ENCODE measurements around the gene IGSF9.

The IGSF9 gene

DNA sequence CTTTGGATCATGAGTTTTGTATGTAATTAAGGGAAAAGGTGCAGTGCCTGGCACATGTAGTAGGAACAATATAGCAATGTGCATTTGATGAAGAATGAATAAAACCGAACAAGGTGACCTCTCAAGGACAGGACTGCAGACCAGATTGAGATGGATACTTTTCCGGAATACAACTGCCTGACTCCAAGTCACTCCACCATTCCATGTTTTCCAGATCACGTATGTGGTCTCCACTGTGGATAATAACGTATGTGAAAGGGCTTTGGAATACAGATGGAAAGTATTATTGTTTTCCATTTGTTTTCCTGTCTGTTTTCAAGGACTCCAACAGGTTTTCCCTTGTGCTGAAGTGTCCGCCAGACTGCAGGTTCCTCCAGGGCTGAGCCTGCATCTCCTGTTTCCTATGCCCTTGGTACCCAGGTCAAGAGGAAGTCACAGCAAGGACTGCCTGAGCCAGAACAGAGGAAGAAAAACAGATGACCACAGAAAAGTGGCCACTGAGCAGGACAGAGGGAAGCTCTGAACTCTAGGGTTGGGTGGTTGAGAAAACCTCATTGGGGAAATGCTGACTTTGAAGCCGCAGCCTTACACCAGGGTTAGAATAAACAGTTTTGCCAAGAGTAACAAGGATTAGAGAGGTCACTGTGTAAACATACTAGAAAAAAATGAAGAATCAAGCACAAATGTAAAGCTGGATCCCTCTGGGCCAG, 49.4 kb downstream of the IGSF9 start:
- no peak for ATAC-seq

DNA sequence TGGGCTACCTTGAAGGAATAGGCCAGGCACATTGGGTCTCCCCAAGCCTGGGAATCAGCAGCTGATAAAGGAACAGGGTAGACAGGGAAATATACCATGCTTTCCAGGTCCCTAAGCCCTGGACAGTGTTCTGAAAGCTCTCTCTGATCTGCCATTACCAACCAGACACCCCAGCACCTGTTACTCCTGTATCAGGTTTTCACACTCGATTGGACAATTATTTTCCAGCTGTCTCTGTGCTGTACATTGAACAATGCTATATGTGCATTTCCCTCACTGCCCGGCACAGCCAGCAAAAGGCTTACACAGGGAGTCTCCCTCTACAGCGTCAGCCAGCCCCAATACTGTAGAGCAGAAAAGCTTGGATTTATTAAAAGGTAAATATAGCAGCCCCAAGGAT, 50.1 kb downstream of the IGSF9 start:
- no peak for ATAC-seq

DNA sequence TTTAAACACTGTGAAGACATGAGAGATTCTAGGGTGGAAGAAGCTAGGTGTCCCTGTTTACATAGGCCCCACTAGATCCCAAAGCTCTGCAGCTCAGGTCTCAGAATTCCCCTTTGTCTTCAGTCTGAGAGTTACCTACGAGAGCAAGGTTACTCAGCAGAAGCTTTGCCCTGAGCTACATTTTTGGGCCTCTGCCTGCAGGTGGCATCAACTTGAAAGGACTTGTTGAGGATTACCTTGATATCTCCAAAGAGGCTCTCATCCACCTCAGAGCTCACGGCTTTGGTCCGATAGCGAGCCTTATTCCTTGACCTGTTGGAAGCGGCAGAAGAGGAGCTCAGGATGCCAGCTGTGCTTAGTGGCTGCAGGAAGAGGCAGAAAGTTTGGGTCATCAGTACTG, 52.5 kb downstream of the IGSF9 start:
- ATAC-seq = no peak

DNA sequence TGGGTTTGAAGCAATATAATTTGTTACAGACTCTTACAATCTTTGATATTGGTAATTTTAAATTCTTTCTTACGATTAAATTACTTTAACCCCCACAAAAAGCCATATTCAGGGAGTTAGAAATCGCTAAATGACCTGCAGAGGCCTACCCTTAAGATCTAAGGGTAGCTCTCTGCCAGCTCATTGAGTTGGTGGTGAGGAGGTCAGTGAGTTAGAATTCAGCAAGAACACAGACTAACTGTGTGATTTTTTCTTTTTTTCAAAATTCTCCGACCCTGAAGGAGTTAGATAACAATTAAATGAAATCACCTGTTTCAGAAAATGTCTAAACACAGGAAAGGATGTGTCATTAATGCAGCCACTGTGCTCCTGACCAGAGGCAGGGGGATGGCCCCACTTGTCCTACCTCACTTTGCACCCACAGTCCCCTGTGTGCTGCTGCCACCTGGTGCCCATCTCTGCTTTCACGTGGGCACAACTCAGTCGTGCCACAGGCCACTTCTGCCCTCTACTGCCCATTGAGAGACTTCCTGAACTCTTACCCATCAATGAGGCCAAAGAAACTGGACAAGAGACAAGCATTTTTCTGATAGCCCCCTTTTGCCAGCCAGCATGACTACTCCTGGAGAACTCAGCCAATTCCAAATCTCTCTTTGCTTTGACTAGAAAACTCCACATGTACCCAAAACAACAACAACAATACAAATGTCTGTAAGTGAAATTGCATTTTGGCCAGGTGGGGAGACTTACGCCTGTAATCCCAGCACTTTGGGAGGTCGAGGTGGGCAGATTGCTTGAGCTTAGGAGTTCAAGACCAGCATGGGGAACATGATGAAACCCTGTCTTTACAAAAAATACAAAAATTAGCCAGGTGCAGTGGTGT, 53.9 kb downstream of the IGSF9 start:
- ATAC-seq = peak; percentile 84 to 86

DNA sequence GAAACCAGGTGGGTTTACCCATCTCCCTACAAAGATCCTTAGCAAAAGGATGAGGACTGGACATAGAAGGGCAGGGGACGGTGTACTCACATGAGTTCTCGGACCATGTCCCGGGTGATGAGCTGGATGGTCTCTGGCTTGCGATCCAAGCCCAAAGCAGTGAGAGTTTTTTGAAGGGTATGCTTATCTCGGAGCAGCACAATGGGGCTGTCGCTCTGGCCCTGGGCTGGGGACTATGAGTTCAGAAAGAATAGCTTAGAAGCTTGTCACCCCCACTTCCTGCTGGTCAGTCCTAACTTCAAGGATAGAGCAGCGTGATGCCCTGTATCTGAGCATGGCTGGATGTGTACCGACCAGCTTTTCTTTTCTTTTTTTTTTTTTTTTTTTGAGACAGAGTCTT, 55.0 kb downstream of the IGSF9 start:
- no peak for ATAC-seq

DNA sequence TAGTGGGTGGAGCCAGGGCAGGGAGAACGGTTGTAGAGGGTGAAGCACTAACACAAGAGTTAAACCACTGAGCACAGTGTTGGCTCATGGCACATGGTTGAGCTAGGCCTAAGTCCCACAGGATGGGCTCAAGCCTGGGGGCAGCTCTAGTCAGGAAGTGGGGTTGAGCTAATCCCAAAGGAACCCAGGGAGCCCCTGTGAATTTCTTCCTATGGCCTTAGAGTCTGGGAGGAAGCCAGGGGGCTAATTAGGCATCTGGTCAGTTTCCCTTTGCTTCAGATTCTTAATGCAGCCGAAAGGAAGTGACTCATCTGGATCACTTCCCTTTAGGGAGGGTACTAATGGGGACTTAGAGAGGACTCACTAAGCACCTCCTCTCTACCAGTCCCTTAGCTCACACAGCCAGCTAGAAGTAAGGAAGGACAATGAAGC, 55.6 kb downstream of the IGSF9 start:
- ATAC-seq = peak; percentile 61 to 73

DNA sequence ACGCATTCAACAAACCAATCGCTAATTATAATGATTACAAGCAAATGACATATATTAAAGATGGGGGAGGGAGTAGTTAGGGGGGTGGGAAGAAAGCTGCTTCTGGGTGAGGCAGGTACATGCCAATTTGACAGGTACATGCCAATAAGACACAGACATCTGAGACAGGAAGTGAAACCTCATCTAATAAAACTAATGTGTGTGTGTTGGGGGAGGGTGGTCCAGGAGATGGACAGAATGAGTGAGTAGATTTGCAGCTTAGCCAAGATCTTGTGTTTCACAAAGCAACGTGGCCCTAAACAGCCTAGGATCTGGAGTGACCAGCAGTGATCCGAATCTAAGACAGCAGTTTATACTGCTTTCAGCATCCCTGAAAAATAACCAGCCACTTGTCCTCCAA, 56.2 kb downstream of the IGSF9 start:
- no peak for ATAC-seq

DNA sequence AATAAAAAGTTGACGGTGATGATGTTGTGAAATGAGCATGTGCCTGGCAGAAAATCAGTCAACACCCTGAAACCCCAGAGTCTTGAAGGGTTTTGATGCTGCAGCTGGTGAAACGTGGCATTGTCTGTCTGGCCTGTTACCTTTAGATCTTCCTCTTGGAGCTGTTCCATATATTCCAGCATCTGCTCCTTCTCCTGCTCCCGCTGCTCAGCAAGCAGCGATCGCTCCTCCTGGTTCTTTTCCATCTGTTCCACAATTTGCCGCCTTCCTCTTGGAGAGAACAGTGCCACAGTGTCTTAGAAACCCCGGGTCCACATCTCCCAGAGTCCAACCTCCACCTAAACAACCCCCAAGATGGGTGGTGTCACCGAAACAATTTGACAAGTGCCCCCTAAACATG, 61.1 kb downstream of the IGSF9 start:
- no peak for ATAC-seq

DNA sequence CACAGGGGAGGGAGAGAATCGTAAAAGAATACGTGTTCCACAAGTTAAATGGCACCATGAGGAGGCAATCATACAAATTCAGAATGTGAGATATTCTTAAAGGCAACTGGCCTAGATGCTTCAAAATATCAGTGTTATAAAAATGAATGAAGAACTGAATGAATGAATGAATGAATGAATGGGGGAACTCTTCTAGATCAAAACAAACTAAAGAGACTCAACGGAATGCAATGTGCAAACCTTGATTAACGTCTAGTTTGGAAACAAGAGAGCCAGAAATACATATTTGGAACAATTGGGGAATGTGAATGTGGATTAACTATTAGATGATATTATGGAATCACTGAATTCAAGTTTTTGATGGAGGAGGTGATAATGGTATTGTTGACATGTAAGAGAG, 62.3 kb downstream of the IGSF9 start:
- ATAC-seq = no peak

DNA sequence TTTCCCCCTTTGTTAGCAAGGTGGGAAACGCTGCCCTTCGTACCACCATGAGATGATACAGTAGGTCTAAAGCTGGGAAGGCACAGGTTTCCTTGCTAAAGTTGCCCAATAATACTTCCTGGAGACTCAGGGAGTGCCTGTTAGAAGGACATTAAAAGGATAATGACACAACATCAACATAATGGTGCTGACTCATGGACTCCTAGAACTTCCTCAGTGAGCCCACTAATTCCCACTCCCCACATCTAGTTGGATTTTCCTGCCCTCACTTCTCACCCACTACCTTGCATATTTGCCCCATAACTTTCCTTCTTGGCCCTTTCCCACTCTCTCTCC, 62.9 kb downstream of the IGSF9 start:
- no peak for ATAC-seq

DNA sequence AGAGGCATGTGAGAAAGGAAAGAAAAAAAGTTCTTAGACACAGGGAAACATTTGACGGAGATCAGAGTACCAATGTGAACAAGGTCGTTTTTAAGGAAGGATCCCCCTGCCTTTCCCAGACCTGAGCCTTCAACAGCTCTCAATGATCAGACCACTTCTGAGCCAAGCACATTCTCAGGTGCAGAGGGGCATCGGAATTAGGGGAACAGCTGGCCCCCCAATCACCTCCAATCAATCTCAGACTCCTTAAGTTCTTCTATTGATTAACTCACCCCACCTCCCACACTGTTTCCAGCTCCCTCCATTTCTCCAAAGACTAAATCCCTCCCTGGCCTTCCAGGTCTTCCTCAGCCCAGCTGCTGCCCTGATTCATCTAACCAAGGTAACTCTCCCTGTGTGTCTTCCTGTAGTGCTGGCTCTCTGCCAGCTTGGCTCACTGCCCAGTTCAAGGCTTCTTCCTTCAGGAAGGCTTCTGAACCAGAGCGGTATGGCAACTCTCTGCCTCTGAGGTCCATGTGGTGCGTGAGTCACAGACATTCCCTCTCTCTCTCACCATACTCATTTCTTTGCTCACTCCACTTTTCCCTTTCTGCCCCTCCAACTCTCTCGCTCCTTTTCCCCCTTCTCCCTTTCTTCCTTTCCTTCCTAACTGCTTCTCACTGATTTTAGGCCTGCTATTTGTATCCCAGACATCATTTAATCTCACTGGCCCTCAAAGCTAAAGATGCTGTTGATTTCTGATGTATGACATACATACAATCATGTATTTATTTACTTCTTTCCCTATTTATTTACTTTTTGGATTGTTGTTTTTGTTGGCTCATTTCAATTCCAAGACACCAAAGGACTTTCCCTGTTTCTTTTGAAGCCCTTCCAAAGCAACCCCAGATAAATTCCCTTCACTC, 63.5 kb downstream of the IGSF9 start:
- no peak for ATAC-seq

DNA sequence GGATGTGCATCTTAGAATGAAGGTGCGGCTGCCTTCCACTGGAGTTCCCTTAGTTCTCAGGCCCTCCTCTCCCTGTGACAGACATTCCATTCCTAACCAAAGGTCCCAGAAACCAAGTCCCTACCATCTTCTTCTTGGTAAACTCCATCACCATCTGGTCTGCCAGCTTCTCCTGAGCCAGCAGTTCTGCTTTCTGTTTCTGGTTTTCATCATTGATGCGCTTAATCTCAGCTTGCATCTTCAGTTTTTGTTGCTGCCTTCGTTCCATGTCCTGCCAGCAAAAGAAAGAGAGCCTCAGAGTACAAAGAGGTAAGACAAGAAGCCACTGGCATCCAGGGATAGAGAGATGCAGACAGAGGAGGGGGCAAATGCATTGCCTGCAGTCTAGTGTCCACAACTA, 65.0 kb downstream of the IGSF9 start:
- no peak for ATAC-seq

DNA sequence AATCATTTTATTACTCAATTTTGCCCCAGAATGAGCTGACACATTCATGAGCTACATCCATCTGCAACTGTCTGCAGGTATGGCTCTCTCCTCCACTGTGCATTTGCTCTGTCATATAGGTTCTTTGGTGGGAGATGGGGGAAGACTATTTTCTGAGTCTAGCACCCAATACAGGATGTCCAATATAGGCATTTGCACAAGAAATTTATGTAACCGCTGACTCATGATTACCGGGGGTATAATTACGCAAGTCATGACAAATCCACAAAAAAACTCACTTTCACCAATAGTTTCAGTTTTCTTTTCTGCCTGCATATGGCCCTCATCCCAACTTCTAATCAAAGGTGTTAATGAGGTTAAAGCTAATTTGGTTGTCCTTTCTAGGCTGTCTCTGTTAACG, 65.4 kb downstream of the IGSF9 start:
- peak in 1 of 2 donors; percentile 30 for ATAC-seq

DNA sequence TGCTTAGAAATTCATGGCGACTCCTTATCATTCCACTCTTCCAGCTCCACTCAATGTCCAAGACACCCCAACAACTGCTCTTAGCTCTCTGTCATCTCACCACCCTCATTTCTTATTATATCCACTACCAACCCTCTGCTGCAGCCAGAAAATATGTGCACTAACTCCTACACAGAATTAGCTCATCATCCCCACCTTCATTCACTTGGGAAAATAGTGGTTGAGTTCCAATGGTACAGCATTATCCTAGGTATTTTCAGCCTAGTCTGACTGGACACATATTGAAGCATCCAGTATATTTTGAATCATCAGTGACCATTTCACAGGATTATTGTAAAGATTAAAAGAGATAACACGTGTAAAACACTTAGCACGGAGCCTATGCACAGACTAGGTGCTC, 66.3 kb downstream of the IGSF9 start:
- no peak for ATAC-seq

DNA sequence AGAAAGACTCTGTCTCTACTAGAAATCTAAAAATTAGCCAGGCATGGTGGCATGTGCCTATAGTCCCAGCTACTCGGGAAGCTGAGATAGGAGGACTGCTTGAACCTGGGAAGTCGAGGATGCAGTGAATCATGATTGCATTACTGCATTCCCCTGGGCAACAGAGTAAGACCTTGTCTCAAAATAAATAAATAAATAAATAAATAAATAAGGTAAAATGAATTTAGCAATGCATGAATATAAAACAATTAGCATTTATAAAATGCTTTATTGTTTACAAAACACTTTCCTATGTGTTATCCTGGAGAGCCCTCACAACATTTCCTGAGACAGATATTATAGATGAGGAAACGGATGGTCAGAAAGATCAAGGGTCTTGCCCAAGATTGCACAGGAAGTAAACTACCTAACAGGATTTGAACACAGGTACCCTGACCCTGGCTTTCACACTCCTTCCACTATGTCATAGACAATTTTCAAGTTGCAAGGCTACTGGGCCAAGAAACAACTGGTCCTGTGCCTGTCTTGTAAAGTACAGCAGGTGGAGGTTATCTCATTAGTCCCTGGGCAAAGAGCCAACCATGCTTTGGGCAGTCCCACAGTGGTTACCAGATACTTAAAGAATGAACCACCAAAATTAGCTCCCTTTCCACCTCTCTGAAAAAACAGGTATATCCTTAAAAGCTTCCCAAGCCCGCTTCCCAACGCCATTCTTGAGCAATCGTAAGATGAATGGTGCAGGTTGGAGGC, 67.5 kb downstream of the IGSF9 start:
- ATAC-seq = no peak
